SK-N-SH (cell line): ENCODE data around the gene GFY. TPM values are rescaled to one million over a fixed set of nuclear protein-coding genes. Genes with fewer than 3 reads are reported as not detected.

Experiments
- CTCF ChIA-PET: fragments of 300-600, 350-600 bp; formaldehyde crosslinking; extraction: SDS; loops from one replicate; lab custom pipeline; 2021; lab: Yijun Ruan, JAX
- POLR2A ChIA-PET: fragments of 350-600 bp; sonication (Branson Sonifier 250); formaldehyde crosslinking; extraction: SDS; loops from one replicate; lab custom pipeline; 2020; ENCODE audit warnings: antibody characterized with exemption, inconsistent platforms; lab: Yijun Ruan, JAX
- DNase-seq: peaks from one replicate; pipeline ENCODE4 v3.0.0; 2012
- H2AFZ ChIP-seq: fragments of 200-600 bp; sonication (generic); 2 replicates; pipeline ENCODE4 v1.8.1; 2016; ENCODE audit warnings: antibody characterized with exemption, mild to moderate bottlenecking, low read depth
- H3F3A ChIP-seq: fragments of 200-600 bp; sonication (generic); replicated peaks from 2 replicates; pipeline ENCODE3; 2016; ENCODE audit warnings: antibody characterized with exemption, mild to moderate bottlenecking; ENCODE audit not compliant: insufficient read depth
- H3K27ac ChIP-seq, 2 experiments: fragments of 200-500 bp in 1 of 2; fragments of 200-600 bp in 1 of 2; sonication (Bioruptor generic) in 1 of 2; sonication (generic), shearing (Covaris generic) in 1 of 2; 2 replicates each; pipeline versions ENCODE4 v1.5.1 to v1.6.1; 2014 to 2016; ENCODE audit warnings: low read depth in 2 of 2, inconsistent platforms in 1 of 2, low read length in 1 of 2, mild to moderate bottlenecking in 1 of 2, mixed read lengths in 1 of 2
- H3K27me3 ChIP-seq: fragments of 200-600 bp; sonication (generic), shearing (Covaris generic); 2 replicates; pipeline ENCODE4 v1.6.1; 2016; ENCODE audit warnings: mixed run types; ENCODE audit not compliant: insufficient read depth
- H3K36me3 ChIP-seq, 2 experiments: fragments of 200-500 bp in 1 of 2; fragments of 200-600 bp in 1 of 2; sonication (Bioruptor generic) in 1 of 2; sonication (generic) in 1 of 2; replicated peaks in 1 of 2; 2 replicates each; pipeline versions ENCODE3 to v1.5.1; 2014 to 2016; ENCODE audit warnings: low read length in 1 of 2, mild to moderate bottlenecking in 1 of 2; ENCODE audit not compliant: insufficient read depth in 2 of 2, control insufficient read depth in 1 of 2
- H3K4me1 ChIP-seq, 2 experiments: fragments of 200-500 bp in 1 of 2; fragments of 200-600 bp in 1 of 2; sonication (Bioruptor generic) in 1 of 2; sonication (generic), shearing (Covaris generic) in 1 of 2; 2 replicates each; pipeline versions ENCODE4 v1.5.1 to v1.6.1; 2014 to 2016; ENCODE audit warnings: low read depth in 1 of 2, low read length in 1 of 2, mixed run types in 1 of 2; ENCODE audit not compliant: insufficient read depth in 2 of 2, control insufficient read depth in 1 of 2
- H3K4me2 ChIP-seq: fragments of 200-600 bp; sonication (generic), shearing (Covaris generic); 2 replicates; pipeline ENCODE4 v1.6.1; 2017; ENCODE audit warnings: mixed run types
- H3K4me3 ChIP-seq, 2 experiments: fragments of 200-500 bp in 1 of 2; fragments of 200-600 bp in 1 of 2; sonication (Bioruptor generic) in 1 of 2; sonication (generic), shearing (Covaris generic) in 1 of 2; 2 replicates each; pipeline versions ENCODE4 v1.5.1 to v1.8.1; 2014 to 2016; ENCODE audit warnings: low read depth in 2 of 2, inconsistent platforms in 1 of 2, low read length in 1 of 2, mild to moderate bottlenecking in 1 of 2, mixed read lengths in 1 of 2, moderate library complexity in 1 of 2
- H3K79me2 ChIP-seq: fragments of 200-600 bp; sonication (generic); 2 replicates; pipeline ENCODE4 v1.8.1; 2017; ENCODE audit warnings: mild to moderate bottlenecking; ENCODE audit not compliant: insufficient read depth
- H3K9ac ChIP-seq: fragments of 200-600 bp; sonication (generic); 2 replicates; pipeline ENCODE4 v1.6.1; 2017; ENCODE audit warnings: mixed run types
- H3K9me2 ChIP-seq: fragments of 200-600 bp; sonication (generic); 2 replicates; pipeline ENCODE4 v1.6.1; 2017; ENCODE audit warnings: mixed run types
- H3K9me3 ChIP-seq: fragments of 200-600 bp; sonication (generic); 2 replicates; pipeline ENCODE4 v1.6.1; 2017; ENCODE audit warnings: mixed run types, mild to moderate bottlenecking, moderate library complexity
- H4K20me1 ChIP-seq: fragments of 200-600 bp; sonication (generic); 2 replicates; pipeline ENCODE4 v1.6.1; 2017; ENCODE audit warnings: mild to moderate bottlenecking, mixed run types; ENCODE audit not compliant: insufficient read depth
- CHD2 ChIP-seq: fragments of 150-350 bp; IDR thresholded peaks from 2 replicates; pipeline ENCODE4 v1.6.1; 2018; ENCODE audit warnings: low read length; ENCODE audit not compliant: partially characterized antibody
- ELF1 ChIP-seq: IDR thresholded peaks from 2 replicates; pipeline ENCODE4 v1.4.0; 2012
- EP300 ChIP-seq, 2 experiments: IDR thresholded peaks; 2 replicates each; pipeline versions ENCODE4 v1.4.0 to v1.6.1; 2012; ENCODE audit warnings: borderline replicate concordance in 1 of 2, low read depth in 1 of 2, low read length in 1 of 2
- FOXJ3 ChIP-seq: sonication (generic); formaldehyde crosslinking; IDR thresholded peaks from 2 replicates; pipeline ENCODE4 v1.5.1; 2020; ENCODE audit warnings: mild to moderate bottlenecking, missing genetic modification reagents
- FOXM1 ChIP-seq: IDR thresholded peaks from 2 replicates; pipeline ENCODE4 v1.4.0; 2012; ENCODE audit warnings: low read depth, mild to moderate bottlenecking
- GATA2 ChIP-seq: sonication (generic); formaldehyde crosslinking; IDR thresholded peaks from 2 replicates; pipeline ENCODE4 v1.5.0; 2020; ENCODE audit warnings: mild to moderate bottlenecking, missing genetic modification reagents
- NRF1 ChIP-seq: IDR thresholded peaks from 2 replicates; pipeline ENCODE4 v1.6.1; 2012; ENCODE audit warnings: low read depth, mild to moderate bottlenecking, low read length
- POLR2AphosphoS5 ChIP-seq: IDR thresholded peaks from 2 replicates; pipeline ENCODE4 v1.6.1; 2012; ENCODE audit warnings: low read depth, low read length
- RAD21 ChIP-seq: IDR thresholded peaks from 2 replicates; pipeline ENCODE4 v1.6.1; 2012; ENCODE audit warnings: mild to moderate bottlenecking, low read length
- SMC3 ChIP-seq: IDR thresholded peaks from 2 replicates; pipeline ENCODE4 v1.6.1; 2012; ENCODE audit warnings: low read depth, low read length, improper control_type of control experiment
- TAF1 ChIP-seq: IDR thresholded peaks from 2 replicates; pipeline ENCODE4 v1.6.1; 2012; ENCODE audit warnings: low read depth, mild to moderate bottlenecking, low read length, moderate library complexity, borderline replicate concordance
- TCF12 ChIP-seq: IDR thresholded peaks from 2 replicates; pipeline ENCODE4 v1.4.0; 2012
- YY1 ChIP-seq: IDR thresholded peaks from 2 replicates; pipeline ENCODE4 v1.4.0; 2012; ENCODE audit warnings: low read depth, mild to moderate bottlenecking
- WGBS: methylation state at CpG from one replicate; pipeline ENCODE4 v1.1.6; 2017; ENCODE audit warnings: low lambda C conversion rate; 5-methylcytosine and 5-hydroxymethylcytosine counted together
- polyA plus RNA-seq, 3 experiments: library from polyadenylated mRNA; depleted of rRNA; stranded (reverse); fragments of >200 nt; gene quantifications; 2 replicates each; pipeline ENCODE4 v1.2.3, GENCODE V29; 2012
- TF ChIP-seq, protein P1 (sequence below): fragments of 150-350 bp; IDR thresholded peaks from 2 replicates; pipeline ENCODE4 v1.6.1; 2017; ENCODE audit warnings: antibody characterized with exemption, low read length, low read depth, borderline replicate concordance
- TF ChIP-seq, protein P2 (sequence below): IDR thresholded peaks from 2 replicates; pipeline ENCODE4 v1.6.1; 2012; ENCODE audit warnings: mild to moderate bottlenecking, low read depth, low read length, moderate library complexity
- TF ChIP-seq, protein P3 (sequence below): IDR thresholded peaks from 2 replicates; pipeline ENCODE4; 2012
- TF ChIP-seq, protein P4 (sequence below): IDR thresholded peaks from 2 replicates; pipeline ENCODE4 v1.4.0; 2012; ENCODE audit warnings: low read depth

GFY gene
- polyA plus RNA-seq, 1 of the 3 experiments (the other 2 are of a cell fraction): not detected

DNA sequence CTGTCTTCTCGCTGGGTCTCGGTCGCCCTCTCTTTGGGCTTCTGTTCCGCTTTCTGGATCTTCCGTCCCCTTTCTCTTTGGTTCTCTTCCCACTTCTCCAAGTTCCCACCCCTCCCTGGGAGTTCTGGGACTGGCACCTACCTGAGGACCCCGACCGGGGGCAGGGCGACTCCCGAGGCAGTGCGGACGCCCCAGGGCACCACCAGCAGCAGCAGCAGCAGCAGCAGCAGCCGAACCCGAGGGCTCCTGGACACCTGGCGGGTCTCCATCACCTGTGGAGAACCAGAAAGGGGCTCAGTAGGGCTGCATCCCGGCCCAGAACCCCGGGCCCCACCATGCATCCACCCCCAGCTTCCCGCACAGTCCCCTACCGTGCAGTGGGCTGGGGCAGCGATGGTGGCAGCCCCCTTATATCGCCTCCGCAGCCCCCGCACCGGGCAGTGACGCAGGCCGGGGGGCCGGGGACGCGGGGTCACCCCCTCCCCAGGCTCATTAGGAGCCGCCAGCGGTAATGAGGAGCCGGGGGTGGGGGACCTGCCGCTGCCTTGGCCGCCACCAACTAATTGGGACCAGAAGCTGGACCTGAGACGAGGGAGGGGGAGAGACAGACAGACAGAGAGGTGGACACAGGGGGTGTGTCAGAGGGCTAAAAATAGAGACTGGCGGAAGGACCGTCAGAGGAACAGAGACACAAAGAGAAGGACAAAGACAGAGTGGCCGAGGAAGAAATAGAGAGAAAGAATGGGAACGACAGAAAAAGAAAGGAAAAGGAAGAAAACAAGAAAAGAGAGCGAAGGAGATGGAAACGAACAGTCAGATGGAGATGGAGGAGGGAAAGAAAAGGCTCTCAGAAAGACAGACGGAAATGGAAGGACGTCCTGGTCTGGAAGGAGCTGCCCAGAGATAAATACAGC lies 1.9 kb upstream of the GFY start, which contains the start of gene PTH2:
Gene PTH2 (minus strand): TSS at position 371 of the 914 bp plus-strand sequence. CDS start 102 bp downstream, at position 269.
- no peaks in the 10 kb centered on the region for H3K9me2 ChIP-seq
- TF ChIP-seq RAD21: no peak
- no peak for TF ChIP-seq TAF1
- no peak for TF ChIP-seq TCF12
- no peak for TF ChIP-seq NRF1
- TF ChIP-seq SMC3: no peak
- no peak for TF ChIP-seq GATA2 (CRISPR knock-in tag)
- TF ChIP-seq FOXM1: no peak
- no peak for TF ChIP-seq YY1
- TF ChIP-seq EP300 (IDR thresholded peaks at IDR 0.05; ENCODE audit: borderline replicate concordance in 1 of 2, low read depth in 1 of 2, low read length in 1 of 2): no peak
- no peak for TF ChIP-seq CHD2
- TF ChIP-seq, protein P1, sequence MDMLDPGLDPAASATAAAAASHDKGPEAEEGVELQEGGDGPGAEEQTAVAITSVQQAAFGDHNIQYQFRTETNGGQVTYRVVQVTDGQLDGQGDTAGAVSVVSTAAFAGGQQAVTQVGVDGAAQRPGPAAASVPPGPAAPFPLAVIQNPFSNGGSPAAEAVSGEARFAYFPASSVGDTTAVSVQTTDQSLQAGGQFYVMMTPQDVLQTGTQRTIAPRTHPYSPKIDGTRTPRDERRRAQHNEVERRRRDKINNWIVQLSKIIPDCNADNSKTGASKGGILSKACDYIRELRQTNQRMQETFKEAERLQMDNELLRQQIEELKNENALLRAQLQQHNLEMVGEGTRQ: no peak
- no peak for TF ChIP-seq POLR2AphosphoS5
- TF ChIP-seq ELF1: no peak
- TF ChIP-seq, protein P2, sequence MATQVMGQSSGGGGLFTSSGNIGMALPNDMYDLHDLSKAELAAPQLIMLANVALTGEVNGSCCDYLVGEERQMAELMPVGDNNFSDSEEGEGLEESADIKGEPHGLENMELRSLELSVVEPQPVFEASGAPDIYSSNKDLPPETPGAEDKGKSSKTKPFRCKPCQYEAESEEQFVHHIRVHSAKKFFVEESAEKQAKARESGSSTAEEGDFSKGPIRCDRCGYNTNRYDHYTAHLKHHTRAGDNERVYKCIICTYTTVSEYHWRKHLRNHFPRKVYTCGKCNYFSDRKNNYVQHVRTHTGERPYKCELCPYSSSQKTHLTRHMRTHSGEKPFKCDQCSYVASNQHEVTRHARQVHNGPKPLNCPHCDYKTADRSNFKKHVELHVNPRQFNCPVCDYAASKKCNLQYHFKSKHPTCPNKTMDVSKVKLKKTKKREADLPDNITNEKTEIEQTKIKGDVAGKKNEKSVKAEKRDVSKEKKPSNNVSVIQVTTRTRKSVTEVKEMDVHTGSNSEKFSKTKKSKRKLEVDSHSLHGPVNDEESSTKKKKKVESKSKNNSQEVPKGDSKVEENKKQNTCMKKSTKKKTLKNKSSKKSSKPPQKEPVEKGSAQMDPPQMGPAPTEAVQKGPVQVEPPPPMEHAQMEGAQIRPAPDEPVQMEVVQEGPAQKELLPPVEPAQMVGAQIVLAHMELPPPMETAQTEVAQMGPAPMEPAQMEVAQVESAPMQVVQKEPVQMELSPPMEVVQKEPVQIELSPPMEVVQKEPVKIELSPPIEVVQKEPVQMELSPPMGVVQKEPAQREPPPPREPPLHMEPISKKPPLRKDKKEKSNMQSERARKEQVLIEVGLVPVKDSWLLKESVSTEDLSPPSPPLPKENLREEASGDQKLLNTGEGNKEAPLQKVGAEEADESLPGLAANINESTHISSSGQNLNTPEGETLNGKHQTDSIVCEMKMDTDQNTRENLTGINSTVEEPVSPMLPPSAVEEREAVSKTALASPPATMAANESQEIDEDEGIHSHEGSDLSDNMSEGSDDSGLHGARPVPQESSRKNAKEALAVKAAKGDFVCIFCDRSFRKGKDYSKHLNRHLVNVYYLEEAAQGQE: no peak
- TF ChIP-seq, protein P3, sequence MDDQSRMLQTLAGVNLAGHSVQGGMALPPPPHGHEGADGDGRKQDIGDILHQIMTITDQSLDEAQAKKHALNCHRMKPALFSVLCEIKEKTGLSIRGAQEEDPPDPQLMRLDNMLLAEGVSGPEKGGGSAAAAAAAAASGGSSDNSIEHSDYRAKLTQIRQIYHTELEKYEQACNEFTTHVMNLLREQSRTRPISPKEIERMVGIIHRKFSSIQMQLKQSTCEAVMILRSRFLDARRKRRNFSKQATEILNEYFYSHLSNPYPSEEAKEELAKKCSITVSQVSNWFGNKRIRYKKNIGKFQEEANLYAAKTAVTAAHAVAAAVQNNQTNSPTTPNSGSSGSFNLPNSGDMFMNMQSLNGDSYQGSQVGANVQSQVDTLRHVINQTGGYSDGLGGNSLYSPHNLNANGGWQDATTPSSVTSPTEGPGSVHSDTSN: no peak
- TF ChIP-seq, protein P4, sequence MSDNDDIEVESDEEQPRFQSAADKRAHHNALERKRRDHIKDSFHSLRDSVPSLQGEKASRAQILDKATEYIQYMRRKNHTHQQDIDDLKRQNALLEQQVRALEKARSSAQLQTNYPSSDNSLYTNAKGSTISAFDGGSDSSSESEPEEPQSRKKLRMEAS: no peak
- TF ChIP-seq FOXJ3 (CRISPR knock-in tag): no peak
- H3K4me1 ChIP-seq: peaks cover 0 to 8% of the 10 kb centered on the region in 2 experiments; a peak in 2 of 4 replicates
- ChIA-PET CTCF (interaction anchor here (1.0 to 2.2 kb wide), 3 partner anchors 13 to 32 kb away, joined by 3 to 8 read pairs (median 5); no protein-coding TSS in a partner anchor), POLR2A (no interaction called here)
- 9% methylated on average over 37 of the region's 42 CpGs for WGBS
- no peaks in the 10 kb centered on the region for H3K79me2 ChIP-seq
- DNase-seq: no peak
- H2AFZ ChIP-seq: no peak within 1 kb of the TSS
- no peak within 1 kb of the TSS for H3K27ac ChIP-seq
- H3K9me3 ChIP-seq: no peaks in the 10 kb centered on the region
- peaks cover 11% of the 10 kb centered on the region for H3F3A ChIP-seq
- H3K4me3 ChIP-seq: peak within 1 kb of the TSS; percentile 21 to 44; a peak in 2 of 4 replicates
- no peaks in the 10 kb centered on the region for H3K36me3 ChIP-seq
- no peaks in the 10 kb centered on the region for H4K20me1 ChIP-seq
- no peak within 1 kb of the TSS for H3K9ac ChIP-seq
- H3K4me2 ChIP-seq: peak within 1 kb of the TSS; percentile 57; the same call in 1 of the 2 replicates
- H3K27me3 ChIP-seq: peaks cover 99% of the 10 kb centered on the region
